IMR-90 (cell line): ENCODE data around the gene RIPK1. TPM values are rescaled to one million over a fixed set of nuclear protein-coding genes. Genes with fewer than 3 reads are reported as not detected.

Source experiments
- ATAC-seq: fragments of 200-7000 bp; cut with Tn5 transposase; 2 replicates; pipeline ENCODE4 v1.9.1; 2020; ENCODE audit warnings: low read depth, mild to moderate bottlenecking, moderate library complexity
- BruUV-seq: library from RNA; stranded (reverse); fragments of 400-500 nt; replicated peaks from 2 replicates; lab custom pipeline; 2021; lab: Mats Ljungman, UMichigan
- CTCF ChIA-PET: fragments of 300-600 bp; formaldehyde crosslinking; extraction: SDS; loops from one replicate; lab custom pipeline; 2021; ENCODE audit warnings: antibody characterized with exemption; lab: Yijun Ruan, JAX
- POLR2A ChIA-PET: fragments of 300-600 bp; sonication (Branson Sonifier 250); formaldehyde crosslinking; loops from one replicate; lab custom pipeline; 2022; ENCODE audit warnings: antibody characterized with exemption; ENCODE audit not compliant: unreplicated experiment; lab: Charles Lee
- DNase-seq: peaks from one replicate; pipeline ENCODE4 v3.0.0; 2013
- H2AFZ ChIP-seq: replicated peaks from 2 replicates; pipeline ENCODE3; 2013; ENCODE audit warnings: low read length, mild to moderate bottlenecking; ENCODE audit not compliant: poor library complexity
- H2AK5ac ChIP-seq: 2 replicates; pipeline ENCODE4 v1.6.1; 2013; ENCODE audit warnings: low read depth, low read length, inconsistent platforms
- H2AK9ac ChIP-seq: replicated peaks from 2 replicates; pipeline ENCODE3; 2013; ENCODE audit warnings: mild to moderate bottlenecking, low read depth, low read length, moderate library complexity; ENCODE audit not compliant: poor library complexity
- H2BK120ac ChIP-seq: 2 replicates; pipeline ENCODE4 v1.6.1; 2013; ENCODE audit warnings: low read depth, low read length, inconsistent platforms
- H2BK15ac ChIP-seq: 3 replicates; pipeline ENCODE4 v1.6.1; 2013; ENCODE audit warnings: low read depth, low read length, inconsistent platforms
- H2BK20ac ChIP-seq: 2 replicates; pipeline ENCODE4 v1.6.1; 2013; ENCODE audit warnings: low read depth, mild to moderate bottlenecking, inconsistent platforms, low read length, moderate library complexity
- H2BK5ac ChIP-seq: 2 replicates; pipeline ENCODE4 v1.6.1; 2013; ENCODE audit warnings: mild to moderate bottlenecking, low read depth, low read length, inconsistent platforms; ENCODE audit not compliant: poor library complexity, severe bottlenecking
- H3K14ac ChIP-seq: replicated peaks from 2 replicates; pipeline ENCODE4 v1.6.1; 2013; ENCODE audit warnings: low read depth, low read length, inconsistent platforms
- H3K18ac ChIP-seq: 2 replicates; pipeline ENCODE4 v1.6.1; 2013; ENCODE audit warnings: low read depth, low read length, control low read depth
- H3K23ac ChIP-seq: 2 replicates; pipeline ENCODE4 v1.6.1; 2013; ENCODE audit warnings: low read depth, low read length, inconsistent platforms
- H3K27ac ChIP-seq: 2 replicates; pipeline ENCODE4 v1.5.1; 2013; ENCODE audit warnings: mild to moderate bottlenecking, control low read depth, low read length; ENCODE audit not compliant: insufficient read depth
- H3K27me3 ChIP-seq: 2 replicates; pipeline ENCODE4 v1.6.1; 2013; ENCODE audit warnings: low read length; ENCODE audit not compliant: control insufficient read depth, insufficient read depth
- H3K36me3 ChIP-seq: 2 replicates; pipeline ENCODE4 v1.6.1; 2013; ENCODE audit warnings: low read length, mixed read lengths; ENCODE audit not compliant: control insufficient read depth, insufficient read depth
- H3K4ac ChIP-seq: 2 replicates; pipeline ENCODE4 v1.6.1; 2013; ENCODE audit warnings: low read depth, low read length, inconsistent platforms
- H3K4me1 ChIP-seq: 2 replicates; pipeline ENCODE4 v1.6.1; 2013; ENCODE audit warnings: low read length, mixed read lengths; ENCODE audit not compliant: control insufficient read depth, insufficient read depth
- H3K4me2 ChIP-seq: 2 replicates; pipeline ENCODE4 v1.6.1; 2013; ENCODE audit warnings: low read depth, mild to moderate bottlenecking, control low read depth, low read length, moderate library complexity
- H3K4me3 ChIP-seq: 2 replicates; pipeline ENCODE4 v1.5.1; 2013; ENCODE audit warnings: low read depth, mild to moderate bottlenecking, control low read depth, low read length, moderate library complexity; ENCODE audit not compliant: insufficient read depth
- H3K56ac ChIP-seq: 2 replicates; pipeline ENCODE4 v1.6.1; 2013; ENCODE audit warnings: low read length, inconsistent platforms; ENCODE audit not compliant: insufficient read depth; ENCODE audit errors: extremely low read depth
- H3K79me1 ChIP-seq, 2 experiments: 2 replicates each; pipeline ENCODE4 v1.6.1; 2013; ENCODE audit warnings: low read length in 2 of 2, inconsistent platforms in 1 of 2, low read depth in 1 of 2
- H3K9ac ChIP-seq: 2 replicates; pipeline ENCODE4 v1.6.1; 2013; ENCODE audit warnings: low read depth, low read length, control low read depth
- H3K9me1 ChIP-seq: 2 replicates; pipeline ENCODE4 v1.6.1; 2013; ENCODE audit warnings: low read length, inconsistent platforms; ENCODE audit not compliant: insufficient read depth
- H3K9me3 ChIP-seq: 2 replicates; pipeline ENCODE4 v1.6.1; 2013; ENCODE audit warnings: low read length; ENCODE audit not compliant: control insufficient read depth, insufficient read depth
- H4K20me1 ChIP-seq: 2 replicates; pipeline ENCODE4 v1.6.1; 2013; ENCODE audit warnings: low read length, inconsistent platforms; ENCODE audit not compliant: insufficient read depth
- H4K5ac ChIP-seq: 2 replicates; pipeline ENCODE4 v1.6.1; 2013; ENCODE audit warnings: mild to moderate bottlenecking, low read depth, low read length, control low read depth
- H4K8ac ChIP-seq, 2 experiments: 2 replicates each; pipeline ENCODE4 v1.6.1; 2013; ENCODE audit warnings: low read depth in 2 of 2, low read length in 2 of 2, control low read depth in 1 of 2, inconsistent platforms in 1 of 2
- H4K91ac ChIP-seq: 2 replicates; pipeline ENCODE4 v1.6.1; 2013; ENCODE audit warnings: low read depth, low read length, inconsistent platforms; ENCODE audit not compliant: insufficient read depth
- CHD1 ChIP-seq: IDR thresholded peaks from 2 replicates; pipeline ENCODE4 v1.6.1; 2012; ENCODE audit warnings: low read depth, low read length, improper control_type of control experiment
- ELK1 ChIP-seq: fragments of 150-350 bp; IDR thresholded peaks from 2 replicates; pipeline ENCODE4 v1.6.1; 2016; ENCODE audit warnings: low read depth, mild to moderate bottlenecking, low read length, moderate library complexity, borderline replicate concordance
- FOS ChIP-seq: fragments of 150-350 bp; IDR thresholded peaks from 2 replicates; pipeline ENCODE4 v1.6.1; 2016; ENCODE audit warnings: low read depth, low read length
- MAFK ChIP-seq: IDR thresholded peaks from 2 replicates; pipeline ENCODE4 v1.6.1; 2012; ENCODE audit warnings: low read depth, low read length, improper control_type of control experiment
- POLR2A ChIP-seq: IDR thresholded peaks from 2 replicates; pipeline ENCODE4 v1.6.1; 2012; ENCODE audit warnings: mild to moderate bottlenecking, low read depth, low read length
- USF2 ChIP-seq: fragments of 150-350 bp; IDR thresholded peaks from 2 replicates; pipeline ENCODE4 v1.6.1; 2017; ENCODE audit warnings: mild to moderate bottlenecking, antibody characterized with exemption, low read length, low read depth
- WGBS, 2 experiments: methylation state at CpG; one replicate each; pipeline versions ENCODE4 v1.1.5 to v1.1.7; 2013; ENCODE audit warnings: missing lambda C conversion rate in 2 of 2; ENCODE audit not compliant: insufficient read length in 1 of 2; ENCODE audit errors: extremely low coverage in 2 of 2; 5-methylcytosine and 5-hydroxymethylcytosine counted together
- dilution Hi-C: fragments of 300-500 bp; cut with HindIII; formaldehyde crosslinking; loops from one replicate; pipeline ENCODE4 v1.14.3; 2018; ENCODE audit warnings: low sequenced_read_pairs; ENCODE audit not compliant: unreplicated experiment
- in situ Hi-C: fragments of 300-500 bp; cut with MboI; formaldehyde crosslinking; loops from 3 replicates; pipeline ENCODE4 v1.14.3; 2019; ENCODE audit warnings: low sequenced_read_pairs, inconsistent platforms, mixed read lengths
- intact Hi-C: fragments of 100-400 bp; cut with micrococcal nuclease; formaldehyde crosslinking; loops from 2 replicates; pipeline ENCODE4 v1.10.0; 2022
- polyA plus RNA-seq, 3 experiments: library from polyadenylated mRNA; depleted of rRNA; stranded (reverse); fragments of >200 nt; gene quantifications; 2 replicates each; pipeline ENCODE4 v1.2.3, GENCODE V29; 2012; ENCODE audit warnings: low replicate concordance in 1 of 3
- total RNA-seq: library from RNA; depleted of rRNA; stranded (reverse); fragments of >200 nt; gene quantifications from 2 replicates; pipeline ENCODE4 v1.2.3, GENCODE V29; 2012
- TF ChIP-seq, protein P1 (sequence below): conservative IDR thresholded peaks from 2 replicates; pipeline ENCODE4 v1.5.1; 2012; ENCODE audit warnings: mild to moderate bottlenecking, low read depth, low read length, improper control_type of control experiment

RIPK1 gene
- total and polyA plus RNA-seq, 2 of the 4 experiments (the other 2 are of a cell fraction), result 12.6 to 25.6 TPM

GRCh38 chr6:3114377-3114776 is 46.1 kb downstream of the RIPK1 start:
- no peak overlapping the region for H4K91ac ChIP-seq
- H2AK5ac ChIP-seq, result no peak overlapping the region
- H4K5ac ChIP-seq, result no peak overlapping the region
- intact Hi-C loops (no loop called here), dilution Hi-C loops (no loop called here), in situ Hi-C loops (loop anchor here (25.0 kb wide), 1 partner anchor 873 kb away; no protein-coding TSS in a partner anchor)
- peaks cover 11 to 18% of the 10 kb centered on the region in 2 experiments for H3K79me1 ChIP-seq
- H2BK120ac ChIP-seq, result no peak overlapping the region
- H3K18ac ChIP-seq, result no peak overlapping the region
- H3K4me1 ChIP-seq, result no peaks in the 10 kb centered on the region
- no peak for DNase-seq
- H2BK15ac ChIP-seq, result no peak overlapping the region
- BruUV-seq, result TSS peak; percentile 81
- H3K4me2 ChIP-seq, result no peak overlapping the region
- TF ChIP-seq MAFK (no peak), POLR2A (no peak), ELK1 (no peak), FOS (no peak), CHD1 (no peak), USF2 (no peak)
- TF ChIP-seq, protein P1, sequence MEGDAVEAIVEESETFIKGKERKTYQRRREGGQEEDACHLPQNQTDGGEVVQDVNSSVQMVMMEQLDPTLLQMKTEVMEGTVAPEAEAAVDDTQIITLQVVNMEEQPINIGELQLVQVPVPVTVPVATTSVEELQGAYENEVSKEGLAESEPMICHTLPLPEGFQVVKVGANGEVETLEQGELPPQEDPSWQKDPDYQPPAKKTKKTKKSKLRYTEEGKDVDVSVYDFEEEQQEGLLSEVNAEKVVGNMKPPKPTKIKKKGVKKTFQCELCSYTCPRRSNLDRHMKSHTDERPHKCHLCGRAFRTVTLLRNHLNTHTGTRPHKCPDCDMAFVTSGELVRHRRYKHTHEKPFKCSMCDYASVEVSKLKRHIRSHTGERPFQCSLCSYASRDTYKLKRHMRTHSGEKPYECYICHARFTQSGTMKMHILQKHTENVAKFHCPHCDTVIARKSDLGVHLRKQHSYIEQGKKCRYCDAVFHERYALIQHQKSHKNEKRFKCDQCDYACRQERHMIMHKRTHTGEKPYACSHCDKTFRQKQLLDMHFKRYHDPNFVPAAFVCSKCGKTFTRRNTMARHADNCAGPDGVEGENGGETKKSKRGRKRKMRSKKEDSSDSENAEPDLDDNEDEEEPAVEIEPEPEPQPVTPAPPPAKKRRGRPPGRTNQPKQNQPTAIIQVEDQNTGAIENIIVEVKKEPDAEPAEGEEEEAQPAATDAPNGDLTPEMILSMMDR, result no peak
- CTCF ChIA-PET, result no interaction called here
- H2BK20ac ChIP-seq, result no peak overlapping the region
- no CpG with 5 or more reads among the region's 6 CpGs for WGBS, 2 experiments
- no peak overlapping the region for H2AFZ ChIP-seq
- no peak overlapping the region for H3K4me3 ChIP-seq
- ATAC-seq, result no peak
- H2AK9ac ChIP-seq, result no peak overlapping the region
- H3K14ac ChIP-seq, result no peak overlapping the region
- peaks cover 3% of the 10 kb centered on the region; the same call in 1 of the 2 replicates for H3K9me1 ChIP-seq
- H2BK5ac ChIP-seq, result no peak overlapping the region
- no peak overlapping the region for H3K9ac ChIP-seq
- POLR2A ChIA-PET, result no interaction called here
- H3K23ac ChIP-seq, result no peak overlapping the region
- no peak overlapping the region for H4K8ac ChIP-seq
- no peak overlapping the region for H3K4ac ChIP-seq
- H3K27me3 ChIP-seq, result no peaks in the 10 kb centered on the region
- no peak overlapping the region for H3K27ac ChIP-seq
- H3K36me3 ChIP-seq, result peaks cover 31% of the 10 kb centered on the region
- H4K20me1 ChIP-seq, result no peaks in the 10 kb centered on the region; the same call in 1 of the 2 replicates
- no peak overlapping the region for H3K56ac ChIP-seq
- no peaks in the 10 kb centered on the region for H3K9me3 ChIP-seq
